Frontal cortex (tissue), 4 donors: ENCODE results near the gene IFFO2. TPM values are rescaled to one million over a fixed set of nuclear protein-coding genes. Genes with fewer than 3 reads are reported as not detected.
A peak's percentile ranks its signal among the peaks of the same experiment; 100 is the strongest.

ENCODE experiments used
- DNase-seq, 2 donors: peaks; one replicate each; pipeline ENCODE4 v3.0.0; 2012; ENCODE audit warnings: low spot score in 2 of 2
- FAIRE-seq: peaks from 2 replicates; lab custom pipeline; 2012; peaks lifted over from hg19 to GRCh38; lab: Jason Lieb, UNC
- total RNA-seq: library from RNA; depleted of rRNA; stranded (reverse); fragments of >200 nt; gene quantifications from one replicate; pipeline ENCODE4 v1.2.3, GENCODE V29; 2014
- donor health status: control.
- donor health status: control.
- donor health status: control.

The IFFO2 gene
- total RNA-seq, 1 donor from 2014 or later, result 7.7 TPM

GRCh38 chr1:18973446-18973955 lies 17.0 kb upstream of the IFFO2 start:
- FAIRE-seq (no peak), DNase-seq (no peak)

- FAIRE-seq (no peak), DNase-seq (no peak)
Measured at GRCh38 chr1:18972991-18973390, 16.5 kb upstream of the IFFO2 start.

GRCh38 chr1:18972531-18972930 lies 16.1 kb upstream of the IFFO2 start:
- FAIRE-seq (no peak), DNase-seq (no peak)

DNA sequence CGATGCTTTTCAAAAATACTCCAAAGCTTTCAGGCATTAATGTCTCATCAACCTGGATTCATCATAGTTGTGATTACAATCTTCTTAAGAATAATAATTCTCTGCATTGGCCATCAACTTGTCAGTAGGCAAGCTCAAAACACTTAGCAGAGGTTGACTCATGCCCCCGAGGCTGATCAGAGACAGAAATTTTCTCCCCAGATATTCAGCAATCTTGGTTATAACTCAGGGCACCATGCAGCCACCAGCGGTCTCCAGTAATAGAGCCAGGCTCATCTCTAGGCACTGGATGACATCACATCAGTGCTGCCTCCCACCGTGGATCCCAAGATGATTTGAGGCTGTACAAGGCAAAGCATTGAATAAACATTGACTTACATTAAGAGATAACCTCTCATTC lies 14.3 kb upstream of the IFFO2 start:
- no peak for FAIRE-seq

DNA sequence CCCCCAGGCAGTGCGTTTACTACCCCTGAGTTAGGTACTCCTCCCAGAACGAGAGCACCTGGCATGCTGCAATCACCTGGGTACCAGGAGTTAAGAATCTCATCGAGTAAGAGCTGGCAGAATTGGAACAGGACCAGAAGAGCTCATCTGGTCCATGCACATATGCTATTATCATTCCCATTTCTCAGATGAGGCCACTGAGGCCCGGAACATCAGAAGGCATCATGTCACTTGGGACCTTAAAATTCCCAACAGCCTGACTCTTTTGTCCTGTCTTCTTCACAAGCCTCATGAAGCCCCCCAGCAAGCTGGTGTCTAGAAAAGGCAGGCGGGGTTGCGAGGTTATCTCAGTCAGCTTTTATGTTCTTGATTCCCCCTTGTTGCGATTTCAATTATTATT lies 13.9 kb upstream of the IFFO2 start:
- DNase-seq, result no peak
- no peak for FAIRE-seq

More for the DNA sequence above, 14.3 kb upstream of the IFFO2 start:
- no peak for DNase-seq

GRCh38 chr1:18967066-18967690 lies 10.7 kb upstream of the IFFO2 start:
- FAIRE-seq, result no peak
- DNase-seq, result no peak

GRCh38 chr1:18965206-18966173 lies 9.0 kb upstream of the IFFO2 start:
- FAIRE-seq (no peak), DNase-seq (no peak)

GRCh38 chr1:18963968-18964367 lies 7.5 kb upstream of the IFFO2 start:
- DNase-seq, result no peak
- FAIRE-seq, result no peak

DNA sequence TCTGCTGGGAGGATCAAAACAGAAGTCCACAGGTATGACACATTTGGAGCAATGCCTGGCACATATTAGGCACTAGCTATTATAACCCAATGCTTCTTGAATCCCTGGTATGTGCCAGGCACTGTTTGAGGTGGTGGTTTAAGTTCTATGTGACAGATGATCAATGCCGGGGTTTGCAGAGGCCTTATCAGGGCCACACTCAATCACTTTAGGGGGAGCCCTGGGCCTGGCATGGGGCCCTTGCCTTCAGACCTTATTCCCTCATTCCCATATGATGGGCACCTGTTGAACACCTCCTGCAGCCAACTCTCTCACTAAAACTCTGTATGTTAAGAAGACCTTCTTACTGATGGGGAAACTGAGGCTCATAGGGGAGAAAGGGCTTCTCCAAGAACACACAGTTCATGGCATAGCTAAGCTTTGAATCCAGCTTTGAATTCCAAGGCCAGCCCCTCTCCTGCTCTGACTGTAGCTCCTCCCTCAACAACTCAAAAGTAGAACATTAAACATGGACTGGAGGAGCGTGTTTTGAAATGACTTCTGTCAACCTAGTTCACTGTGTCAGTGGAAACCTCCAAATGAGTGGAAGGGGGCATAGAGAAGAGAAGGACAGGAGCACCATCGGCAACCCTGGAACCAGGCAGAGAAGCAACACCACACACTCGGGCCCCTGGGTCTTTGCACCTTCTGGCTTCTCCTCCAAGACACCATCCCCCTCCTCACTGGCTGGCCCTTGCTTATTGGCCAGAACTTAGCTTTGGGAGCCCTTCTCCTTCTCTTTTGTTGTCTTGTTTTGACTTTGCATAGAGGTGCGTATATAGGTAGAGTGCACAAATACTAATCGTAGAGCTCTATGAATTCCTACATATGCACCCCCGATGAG lies 6.6 kb upstream of the IFFO2 start:
- FAIRE-seq (no peak), DNase-seq (no peak)

DNA sequence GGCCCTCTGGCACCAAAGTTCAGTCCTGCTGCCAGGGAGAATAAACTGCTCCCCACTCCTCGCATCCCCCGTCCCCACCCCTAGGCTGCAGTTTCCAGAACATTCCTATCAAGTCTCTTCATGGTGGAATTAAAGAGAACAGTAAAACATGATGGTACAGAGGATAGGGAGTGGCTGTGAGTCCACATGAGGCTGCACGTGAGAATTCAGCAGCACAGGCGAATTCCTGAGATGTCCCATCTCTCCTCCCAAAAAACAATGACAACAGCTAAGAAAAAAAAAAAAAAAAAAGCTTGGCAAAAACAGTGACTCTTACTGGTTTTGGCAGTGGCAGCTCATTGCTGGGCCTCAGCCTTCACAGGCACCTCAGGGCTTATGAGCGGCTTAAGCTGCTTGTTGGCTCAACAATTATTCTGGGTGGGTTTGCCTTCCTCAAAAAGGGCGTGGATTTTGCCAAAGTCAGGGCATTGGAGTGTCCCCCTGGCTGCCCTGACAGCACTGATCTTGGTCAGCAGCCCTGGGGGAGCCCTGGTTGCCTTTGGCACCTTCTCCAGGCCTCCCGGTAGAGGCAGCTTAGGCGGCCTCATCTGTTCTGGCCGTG lies 5.7 kb upstream of the IFFO2 start:
- no peak for FAIRE-seq

GRCh38 chr1:18960821-18961220 lies 4.3 kb upstream of the IFFO2 start:
- no peak for DNase-seq
- no peak for FAIRE-seq

More for the DNA sequence above, 5.7 kb upstream of the IFFO2 start:
- DNase-seq, result no peak

- FAIRE-seq (no peak), DNase-seq (no peak)
Measured at GRCh38 chr1:18960409-18960808, 3.9 kb upstream of the IFFO2 start.

GRCh38 chr1:18959591-18959990 lies 3.1 kb upstream of the IFFO2 start:
- DNase-seq, result no peak
- no peak for FAIRE-seq

- FAIRE-seq (no peak), DNase-seq (no peak)
Measured at GRCh38 chr1:18957532-18958300, 1.2 kb upstream of the IFFO2 start.

DNA sequence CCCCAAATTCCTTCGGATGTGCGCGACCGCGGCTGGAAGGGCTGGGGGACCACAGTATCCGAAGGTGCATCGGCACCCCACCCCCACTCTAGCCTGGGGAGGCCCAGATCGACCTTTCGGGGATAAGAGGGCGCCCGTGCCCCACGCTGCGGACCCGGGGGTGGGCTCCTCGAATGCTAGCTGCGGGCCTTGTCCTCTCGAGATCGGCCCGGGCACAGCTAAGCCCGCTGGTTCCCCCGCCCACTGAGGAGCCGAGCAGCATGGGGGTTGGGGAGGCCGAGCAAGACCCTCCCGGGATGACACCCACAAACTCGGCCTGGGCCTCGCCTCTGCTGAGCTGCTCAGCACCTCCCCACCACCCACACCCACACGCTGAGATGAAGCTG lies 653 bp upstream of the IFFO2 start:
- DNase-seq (no peak), FAIRE-seq (no peak)

DNA sequence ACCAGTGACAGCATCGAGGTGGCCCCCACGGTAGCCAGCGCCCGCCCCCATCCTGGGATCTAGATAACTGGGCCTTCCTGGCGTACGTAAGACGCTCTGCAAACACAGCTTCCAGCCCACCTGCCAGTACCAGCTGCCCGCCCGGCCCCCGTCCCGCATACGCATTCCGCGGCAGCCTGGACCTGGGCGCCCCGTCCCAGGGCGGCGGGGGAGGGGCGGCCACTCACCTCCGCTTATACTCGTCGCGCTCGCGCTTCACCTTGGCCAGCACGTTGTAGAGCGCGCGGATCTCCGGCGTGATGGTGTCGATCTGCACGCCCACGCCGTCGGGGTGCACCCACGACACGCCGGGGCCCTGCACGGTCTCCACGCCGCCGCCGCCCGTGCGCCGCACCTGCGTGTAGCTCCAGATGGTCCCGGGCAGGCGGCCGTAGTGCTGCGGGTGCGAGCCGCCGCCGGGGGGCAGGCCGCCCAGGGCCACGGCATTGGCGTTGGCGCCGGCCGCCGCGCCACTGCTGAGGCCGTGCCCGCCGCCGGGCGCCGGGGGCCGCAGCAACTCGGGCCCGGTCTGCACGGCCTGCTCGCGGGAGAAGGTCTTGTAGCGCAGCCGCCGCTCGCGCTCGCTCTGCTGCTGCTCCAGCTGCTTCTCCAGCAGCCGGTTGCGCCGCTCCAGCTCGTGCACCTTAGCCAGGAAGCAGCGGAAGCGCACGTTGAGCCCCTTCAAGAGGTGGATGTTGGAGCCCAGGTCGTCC lies 859 bp downstream of the IFFO2 start:
- FAIRE-seq (no peak), DNase-seq (peak in 1 of 2 donors; percentile 65)

DNA sequence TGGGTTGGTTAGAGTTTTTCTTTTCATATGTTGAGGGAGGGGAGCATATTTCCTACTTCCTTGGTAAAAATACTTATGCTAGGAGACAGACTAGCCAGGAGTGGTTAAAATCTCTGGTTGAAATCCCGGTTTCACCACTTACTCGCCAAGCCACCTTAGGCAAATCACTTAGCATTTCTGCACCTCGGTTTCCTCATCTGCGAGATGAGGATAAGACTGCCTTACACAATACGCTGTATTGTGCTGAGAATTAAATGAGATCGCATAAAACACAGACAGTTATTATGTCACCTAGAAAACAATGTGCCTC lies 1.4 kb downstream of the IFFO2 start:
- DNase-seq, result no peak
- no peak for FAIRE-seq

GRCh38 chr1:18954270-18955071 lies 2.0 kb downstream of the IFFO2 start:
- FAIRE-seq (no peak), DNase-seq (no peak)
